NB4 (cell line): Measurements from ENCODE around the gene PAX6.

ENCODE experiments used
- DNase-seq: peaks from one replicate; pipeline ENCODE4 v3.0.0; 2010; ENCODE audit warnings: low read depth
- H3K4me3 ChIP-seq: one replicate; pipeline ENCODE4 v1.5.1; 2011; ENCODE audit warnings: mild to moderate bottlenecking, low read depth, low read length, moderate library complexity
- CTCF ChIP-seq: IDR thresholded peaks from one replicate; pipeline ENCODE4 v1.5.1; 2012; ENCODE audit warnings: low read depth, low read length
- MAX ChIP-seq: IDR thresholded peaks from 2 replicates; pipeline ENCODE4 v1.6.1; 2011; ENCODE audit warnings: low read depth, low read length
- MYC ChIP-seq: IDR thresholded peaks from 2 replicates; pipeline ENCODE4 v1.6.1; 2011; ENCODE audit warnings: low read depth, low read length
- POLR2A ChIP-seq: IDR thresholded peaks from 2 replicates; pipeline ENCODE4 v1.6.1; 2011; ENCODE audit warnings: mild to moderate bottlenecking; ENCODE audit not compliant: insufficient read length; ENCODE audit errors: extremely low read depth

The PAX6 gene

GRCh38 chr11:31786996-31787685, 24.0 kb downstream of the PAX6 start:
- peak; percentile 85 for DNase-seq
- TF ChIP-seq POLR2A (no peak), MYC (no peak), MAX (peak; percentile 42; the same call in 1 of the 2 replicates)
- H3K4me3 ChIP-seq = peak overlapping the region; percentile 46

GRCh38 chr11:31784611-31785010, 26.5 kb downstream of the PAX6 start:
- DNase-seq = no peak
- TF ChIP-seq MYC (no peak), CTCF (no peak), POLR2A (no peak), MAX (no peak)
- H3K4me3 ChIP-seq = no peak overlapping the region

- no peak for DNase-seq
- TF ChIP-seq MYC = no peak
- TF ChIP-seq CTCF = no peak
- no peak for TF ChIP-seq POLR2A
- no peak for TF ChIP-seq MAX
- no peak overlapping the region for H3K4me3 ChIP-seq
These were observed 27.9 kb downstream of the PAX6 start for GRCh38 chr11:31783252-31783651.

- no peak for DNase-seq
- no peak for TF ChIP-seq MAX
- no peak for TF ChIP-seq POLR2A
- TF ChIP-seq CTCF = no peak
- no peak for TF ChIP-seq MYC
- no peak overlapping the region for H3K4me3 ChIP-seq
These were observed 28.9 kb downstream of the PAX6 start for GRCh38 chr11:31782257-31782656.

GRCh38 chr11:31780480-31780971, 30.6 kb downstream of the PAX6 start:
- TF ChIP-seq MAX (no peak), MYC (no peak)
- no peak overlapping the region for H3K4me3 ChIP-seq
- DNase-seq = no peak

- DNase-seq = no peak
- TF ChIP-seq CTCF (no peak), MYC (no peak), MAX (no peak), POLR2A (no peak)
- no peak overlapping the region for H3K4me3 ChIP-seq
These were observed 31.0 kb downstream of the PAX6 start for GRCh38 chr11:31780078-31780477.

- no peak for TF ChIP-seq MYC
- no peak for TF ChIP-seq MAX
- DNase-seq = no peak
- no peak overlapping the region for H3K4me3 ChIP-seq
These were observed 31.7 kb downstream of the PAX6 start for GRCh38 chr11:31779374-31779791.
